HG02571 (cell line): ENCODE data around the gene UBR4.
A peak's percentile ranks its signal among the peaks of the same experiment; 100 is the strongest.
"Not testable (repeated sequence)": the region's sequence is repeated elsewhere in the genome, so short reads cannot be mapped to it uniquely, and the experiment has no call there.

ENCODE experiments used
- ATAC-seq: cut with Tn5 transposase; IDR thresholded peaks from one replicate; pipeline ENCODE4 v1.9.1; 2021; ENCODE audit warnings: mild to moderate bottlenecking, moderate library complexity; ENCODE audit not compliant: unreplicated experiment

Gene UBR4

GRCh38 chr1:19220080-19220846, 10.2 kb upstream of the UBR4 start:
- ATAC-seq, result no peak

- ATAC-seq, result no peak
Observed at GRCh38 chr1:19219451-19219850, 9.4 kb upstream of the UBR4 start.

- not testable (repeated sequence) for ATAC-seq
Observed at GRCh38 chr1:19216585-19216984, 6.5 kb upstream of the UBR4 start.

GRCh38 chr1:19213580-19213979, 3.5 kb upstream of the UBR4 start:
- ATAC-seq, result no peak

- no peak for ATAC-seq
Observed at GRCh38 chr1:19212167-19212566, 2.1 kb upstream of the UBR4 start.

- no peak for ATAC-seq
Observed at GRCh38 chr1:19210772-19211549, 895 bp upstream of the UBR4 start.

- peak; percentile 52 for ATAC-seq
Observed at GRCh38 chr1:19209439-19209989, 552 bp downstream of the UBR4 start.

GRCh38 chr1:19208710-19209438, 1.2 kb downstream of the UBR4 start:
- ATAC-seq, result no peak

- no peak for ATAC-seq
Observed at GRCh38 chr1:19206947-19207346, 3.1 kb downstream of the UBR4 start.

GRCh38 chr1:19205845-19206244, 4.2 kb downstream of the UBR4 start:
- ATAC-seq, result no peak

- no peak for ATAC-seq
Observed at GRCh38 chr1:19205403-19205802, 4.7 kb downstream of the UBR4 start.

- ATAC-seq, result no peak
Observed at GRCh38 chr1:19204446-19205266, 5.4 kb downstream of the UBR4 start.

- no peak for ATAC-seq
Observed at GRCh38 chr1:19203440-19203839, 6.6 kb downstream of the UBR4 start.

- ATAC-seq, result no peak
Observed at GRCh38 chr1:19202396-19202795, 7.7 kb downstream of the UBR4 start.

- no peak for ATAC-seq
Observed at GRCh38 chr1:19199969-19200604, 10.0 kb downstream of the UBR4 start.

GRCh38 chr1:19199329-19199968, 10.6 kb downstream of the UBR4 start:
- ATAC-seq, result no peak

- ATAC-seq, result no peak
Observed at GRCh38 chr1:19198820-19199219, 11.2 kb downstream of the UBR4 start.

GRCh38 chr1:19197845-19198244, 12.2 kb downstream of the UBR4 start:
- ATAC-seq, result no peak

- no peak for ATAC-seq
Observed at GRCh38 chr1:19196331-19196730, 13.7 kb downstream of the UBR4 start.
